ENCODE results near the gene ANKRD33B. TPM values are rescaled to one million over a fixed set of nuclear protein-coding genes. Genes with fewer than 3 reads are reported as not detected.

The ANKRD33B gene
- total RNA-seq, 1 experiment from 2014 or later, result 6.9 TPM

DNA sequence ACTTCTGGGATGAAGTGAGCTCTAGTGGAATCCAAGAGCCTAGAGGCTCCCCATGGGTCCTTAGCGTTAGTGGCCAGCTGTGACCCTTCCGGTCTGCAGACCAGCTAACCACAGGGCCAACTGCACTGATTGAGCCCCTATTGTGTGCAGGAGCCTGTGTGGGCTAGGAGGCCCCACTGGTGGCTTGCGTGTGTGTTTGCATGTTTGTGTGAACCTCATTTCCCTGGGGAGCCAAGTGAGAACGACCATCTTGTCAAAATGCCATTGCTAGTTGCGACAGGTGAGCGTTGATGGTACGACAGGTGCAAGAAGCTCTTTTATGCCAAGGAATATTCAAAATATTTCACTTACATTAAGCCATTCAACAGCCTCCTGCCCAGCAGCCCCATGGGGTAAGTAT is 44.1 kb upstream of the ANKRD33B start:
- TF ChIP-seq, protein P1, sequence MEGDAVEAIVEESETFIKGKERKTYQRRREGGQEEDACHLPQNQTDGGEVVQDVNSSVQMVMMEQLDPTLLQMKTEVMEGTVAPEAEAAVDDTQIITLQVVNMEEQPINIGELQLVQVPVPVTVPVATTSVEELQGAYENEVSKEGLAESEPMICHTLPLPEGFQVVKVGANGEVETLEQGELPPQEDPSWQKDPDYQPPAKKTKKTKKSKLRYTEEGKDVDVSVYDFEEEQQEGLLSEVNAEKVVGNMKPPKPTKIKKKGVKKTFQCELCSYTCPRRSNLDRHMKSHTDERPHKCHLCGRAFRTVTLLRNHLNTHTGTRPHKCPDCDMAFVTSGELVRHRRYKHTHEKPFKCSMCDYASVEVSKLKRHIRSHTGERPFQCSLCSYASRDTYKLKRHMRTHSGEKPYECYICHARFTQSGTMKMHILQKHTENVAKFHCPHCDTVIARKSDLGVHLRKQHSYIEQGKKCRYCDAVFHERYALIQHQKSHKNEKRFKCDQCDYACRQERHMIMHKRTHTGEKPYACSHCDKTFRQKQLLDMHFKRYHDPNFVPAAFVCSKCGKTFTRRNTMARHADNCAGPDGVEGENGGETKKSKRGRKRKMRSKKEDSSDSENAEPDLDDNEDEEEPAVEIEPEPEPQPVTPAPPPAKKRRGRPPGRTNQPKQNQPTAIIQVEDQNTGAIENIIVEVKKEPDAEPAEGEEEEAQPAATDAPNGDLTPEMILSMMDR (conservative IDR thresholded peaks at IDR 0.05), result no peak
- Histone ChIP-seq H3K18ac (ENCODE audit: insufficient read length, low read depth, low read length) (no peak overlapping the region), H3K4me1 (ENCODE audit: insufficient read depth, low read length) (no peaks in the 10 kb centered on the region), H3K14ac (ENCODE audit: insufficient read depth, low read length) (no peak overlapping the region), H2AK5ac (ENCODE audit: insufficient read length, low read length) (no peak overlapping the region), H3K4me2 (ENCODE audit: insufficient read depth, insufficient read length, low read length) (no peak overlapping the region), H4K5ac (ENCODE audit: insufficient read length, low read depth, low read length) (no peak overlapping the region), H3T11ph (ENCODE audit: low read length) (no peak overlapping the region), H3K23me2 (ENCODE audit: insufficient read length, low read depth, low read length, poor library complexity, severe bottlenecking) (no peaks in the 10 kb centered on the region), H3K9ac (ENCODE audit: extremely low read depth, insufficient read length, low read length) (no peak overlapping the region), H3K27me3 (ENCODE audit: insufficient read depth, low read length) (no peaks in the 10 kb centered on the region), H4K8ac (replicated peaks; ENCODE audit: insufficient read length, low read depth, low read length) (no peak overlapping the region), H2BK5ac (ENCODE audit: insufficient read length, low read length) (no peak overlapping the region), H3K79me2 (ENCODE audit: insufficient read depth, low read length) (no peaks in the 10 kb centered on the region), H2AFZ (ENCODE audit: low read length) (no peak overlapping the region), H3K79me1 (ENCODE audit: insufficient read depth, low read depth, low read length, poor library complexity, severe bottlenecking) (no peaks in the 10 kb centered on the region), H2BK15ac (ENCODE audit: low read depth, low read length) (no peak overlapping the region), H4K20me1 (ENCODE audit: control insufficient read depth, insufficient read depth, insufficient read length) (no peaks in the 10 kb centered on the region), H3K4ac (ENCODE audit: low read depth, low read length) (no peak overlapping the region), H4K91ac (ENCODE audit: insufficient read length, low read depth, low read length) (no peak overlapping the region), H2BK120ac (ENCODE audit: low read depth, low read length, poor library complexity, severe bottlenecking) (no peak overlapping the region), H2BK12ac (ENCODE audit: insufficient read length, low read depth, low read length) (no peak overlapping the region), H3K9me3 (ENCODE audit: control insufficient read depth, low read depth, low read length) (no peaks in the 10 kb centered on the region), H3K23ac (ENCODE audit: insufficient read length, low read depth, low read length) (no peak overlapping the region), H2BK20ac (ENCODE audit: low read depth, low read length, poor library complexity, severe bottlenecking) (no peak overlapping the region), H3K27ac (ENCODE audit: insufficient read length, low read depth, low read length) (no peak overlapping the region), H3K56ac (ENCODE audit: insufficient read length, low read depth, low read length) (no peak overlapping the region)
- no peak overlapping the region for H3K4me3 Mint-ChIP-seq
- WGBS (ENCODE audit: extremely low coverage, insufficient read length, low lambda C conversion rate), result no CpG with 5 or more reads among the region's 7 CpGs
- peaks cover 4 to 6% of the 10 kb centered on the region in 2 experiments for H3K4me1 Mint-ChIP-seq
- no peak overlapping the region for H3K27ac Mint-ChIP-seq
- peaks cover 3% of the 10 kb centered on the region for H3K27me3 Mint-ChIP-seq (ENCODE audit: low read depth)
- no peak for DNase-seq
- H3K9me3 Mint-ChIP-seq, result peaks cover 15 to 19% of the 10 kb centered on the region in 2 experiments; a peak in 4 of 5 replicates
- H3K36me3 Mint-ChIP-seq (ENCODE audit: insufficient read depth in 1 of 3, low read depth in 3 of 3), result peaks cover 2 to 19% (median 12%) of the 10 kb centered on the region in 3 experiments; a peak in 5 of 7 replicates
